Activated CD4-positive, alpha-beta memory T cell treated with anti-CD3 and anti-CD28 coated beads, Interleukin-2, amount 10 ng/mL, durations not matched to agents 7 days and 5 days (primary cell): ENCODE results near the gene BCL6B. TPM values are rescaled to one million over a fixed set of nuclear protein-coding genes. Genes with fewer than 3 reads are reported as not detected.
A peak's percentile ranks its signal among the peaks of the same experiment; 100 is the strongest.

ENCODE experiments used
- CTCF ChIA-PET: fragments of 350-600 bp; sonication (Branson Sonifier 250); formaldehyde crosslinking; loops from one replicate; lab custom pipeline; 2021; ENCODE audit warnings: antibody characterized with exemption, inconsistent platforms; lab: Charles Lee
- POLR2A ChIA-PET: fragments of 350-600 bp; sonication (Branson Sonifier 250); formaldehyde crosslinking; loops from one replicate; lab custom pipeline; 2021; ENCODE audit warnings: antibody characterized with exemption; lab: Charles Lee
- DNase-seq: peaks from one replicate; pipeline ENCODE4 v3.0.0-alpha.2; 2020
- H3K27ac Mint-ChIP-seq: one replicate; pipeline ENCODE4 v1.8.0; 2021; ENCODE audit warnings: mild to moderate bottlenecking, mixed read lengths
- H3K27me3 Mint-ChIP-seq: one replicate; pipeline ENCODE4 v1.8.0; 2021; ENCODE audit warnings: mixed read lengths
- H3K36me3 Mint-ChIP-seq: one replicate; pipeline ENCODE4 v1.8.0; 2021; ENCODE audit warnings: low read depth, mixed read lengths
- H3K4me1 Mint-ChIP-seq: one replicate; pipeline ENCODE4 v1.8.0; 2021; ENCODE audit warnings: mixed read lengths
- H3K4me3 Mint-ChIP-seq: one replicate; pipeline ENCODE4 v1.8.0; 2021; ENCODE audit warnings: mild to moderate bottlenecking, mixed read lengths
- H3K9me3 Mint-ChIP-seq: one replicate; pipeline ENCODE4 v1.8.0; 2021; ENCODE audit warnings: mixed read lengths
- total RNA-seq, 2 experiments: library from RNA; stranded (reverse); gene quantifications; one replicate each; pipeline ENCODE4 v1.2.3, GENCODE V29; 2021

Gene BCL6B
- total RNA-seq, 2 experiments from 2014 or later = 0.80 to 0.88 TPM

- Mint-ChIP-seq H3K9me3 (no peaks in the 10 kb centered on the region), H3K4me1 (peaks cover 4% of the 10 kb centered on the region), H3K27me3 (no peaks in the 10 kb centered on the region), H3K36me3 (peaks cover 32% of the 10 kb centered on the region), H3K27ac (no peak overlapping the region), H3K4me3 (no peak overlapping the region)
- ChIA-PET CTCF (no interaction called here), POLR2A (no interaction called here)
- no peak for DNase-seq
Measured at GRCh38 chr17:6997171-6997570, 25.7 kb upstream of the BCL6B start.

GRCh38 chr17:6998855-6999508 lies 23.9 kb upstream of the BCL6B start:
- no peak for DNase-seq
- POLR2A ChIA-PET = no interaction called here
- Mint-ChIP-seq H3K9me3 (no peaks in the 10 kb centered on the region), H3K36me3 (peaks cover 40% of the 10 kb centered on the region), H3K4me3 (no peak overlapping the region), H3K27ac (no peak overlapping the region), H3K4me1 (peaks cover 11% of the 10 kb centered on the region), H3K27me3 (no peaks in the 10 kb centered on the region)
- CTCF ChIA-PET = no interaction called here

DNA sequence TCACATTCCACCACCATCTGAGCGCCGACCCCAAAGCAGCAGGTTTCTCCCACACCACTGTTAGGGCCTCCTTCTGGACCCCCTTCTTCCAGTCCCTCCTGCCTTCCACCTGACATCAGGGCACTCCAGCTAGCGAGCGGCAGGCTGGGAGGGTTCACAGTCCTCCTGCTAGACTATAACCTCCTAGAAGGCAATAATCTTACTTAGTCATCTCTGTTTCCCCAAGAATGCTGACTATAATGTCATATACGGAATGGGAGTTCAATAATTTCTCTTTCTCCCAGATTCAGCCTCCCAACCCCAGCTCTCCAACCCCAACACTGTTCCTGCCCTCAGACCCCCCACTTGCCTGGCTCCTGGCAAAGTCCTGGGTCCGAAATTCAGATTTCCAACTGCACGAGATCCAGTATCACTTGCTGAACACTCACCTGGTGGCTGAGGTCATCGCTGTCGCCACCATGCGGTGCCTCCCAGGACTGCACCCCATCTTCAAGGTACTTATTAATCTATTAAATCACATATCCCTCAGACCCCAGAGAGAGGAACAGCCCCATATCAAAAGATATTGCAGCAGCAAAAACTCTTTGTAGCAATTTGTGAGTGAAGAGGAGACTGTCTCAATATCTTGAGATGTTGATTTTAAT lies 21.4 kb upstream of the BCL6B start:
- Mint-ChIP-seq H3K4me1 (peaks cover 15% of the 10 kb centered on the region), H3K27me3 (no peaks in the 10 kb centered on the region), H3K27ac (no peak overlapping the region), H3K4me3 (no peak overlapping the region), H3K9me3 (no peaks in the 10 kb centered on the region), H3K36me3 (peaks cover 40% of the 10 kb centered on the region)
- ChIA-PET POLR2A (no interaction called here), CTCF (interaction anchor here (2.4 to 4.3 kb wide), 4 partner anchors 11 to 158 kb away, joined by 7 to 34 read pairs (median 19); partner anchors contain the start of gene RNASEK)
- DNase-seq = peak; percentile 59

- CTCF ChIA-PET = interaction anchor here (0.6 to 5.4 kb wide), 11 partner anchors 10 to 159 kb away, joined by 3 to 87 read pairs (median 10); partner anchors contain the start of genes RNASEK and SLC16A13
- H3K4me3 Mint-ChIP-seq = no peak overlapping the region
- H3K9me3 Mint-ChIP-seq = no peaks in the 10 kb centered on the region
- POLR2A ChIA-PET = interaction anchor here (0.9 to 1.5 kb wide), 3 partner anchors 10 to 88 kb away, joined by 4 to 7 read pairs (median 5); partner anchors contain the start of gene RNASEK
- H3K4me1 Mint-ChIP-seq = peaks cover 15% of the 10 kb centered on the region
- no peak for DNase-seq
- H3K27ac Mint-ChIP-seq = no peak overlapping the region
- H3K36me3 Mint-ChIP-seq = peaks cover 35% of the 10 kb centered on the region
- no peaks in the 10 kb centered on the region for H3K27me3 Mint-ChIP-seq
Measured at GRCh38 chr17:7002288-7003047, 20.4 kb upstream of the BCL6B start.

DNA sequence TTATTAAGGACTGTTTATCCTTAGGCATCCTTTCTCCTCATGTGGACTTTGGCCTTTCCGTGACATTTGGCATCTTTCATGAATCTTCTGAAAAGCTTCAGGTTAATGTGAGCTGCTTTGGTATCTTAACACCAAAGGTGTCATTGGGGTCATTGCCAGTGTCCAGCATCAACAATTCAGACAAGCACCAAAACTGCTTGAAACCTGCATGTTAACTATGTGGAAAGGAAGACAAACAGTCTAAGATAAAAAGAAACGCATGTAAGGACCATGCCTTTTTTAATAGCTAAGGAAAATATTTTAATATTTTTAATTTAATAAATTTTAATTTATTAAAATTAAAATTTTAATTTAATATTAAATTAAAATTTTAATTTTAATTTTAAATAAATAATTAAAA lies 19.1 kb upstream of the BCL6B start:
- ChIA-PET POLR2A (interaction anchor here (0.8 to 1.5 kb wide), 5 partner anchors 9 to 89 kb away, joined by 3 to 11 read pairs (median 5); partner anchors contain the start of gene RNASEK), CTCF (interaction anchor here (0.8 to 5.4 kb wide), 23 partner anchors 9 to 346 kb away, joined by 3 to 87 read pairs (median 6); partner anchors contain the start of genes RNASEK and SLC16A13)
- Mint-ChIP-seq H3K4me3 (no peak overlapping the region), H3K9me3 (no peaks in the 10 kb centered on the region), H3K27me3 (no peaks in the 10 kb centered on the region), H3K36me3 (peaks cover 29% of the 10 kb centered on the region), H3K27ac (no peak overlapping the region), H3K4me1 (peaks cover 19% of the 10 kb centered on the region)
- DNase-seq = no peak

DNA sequence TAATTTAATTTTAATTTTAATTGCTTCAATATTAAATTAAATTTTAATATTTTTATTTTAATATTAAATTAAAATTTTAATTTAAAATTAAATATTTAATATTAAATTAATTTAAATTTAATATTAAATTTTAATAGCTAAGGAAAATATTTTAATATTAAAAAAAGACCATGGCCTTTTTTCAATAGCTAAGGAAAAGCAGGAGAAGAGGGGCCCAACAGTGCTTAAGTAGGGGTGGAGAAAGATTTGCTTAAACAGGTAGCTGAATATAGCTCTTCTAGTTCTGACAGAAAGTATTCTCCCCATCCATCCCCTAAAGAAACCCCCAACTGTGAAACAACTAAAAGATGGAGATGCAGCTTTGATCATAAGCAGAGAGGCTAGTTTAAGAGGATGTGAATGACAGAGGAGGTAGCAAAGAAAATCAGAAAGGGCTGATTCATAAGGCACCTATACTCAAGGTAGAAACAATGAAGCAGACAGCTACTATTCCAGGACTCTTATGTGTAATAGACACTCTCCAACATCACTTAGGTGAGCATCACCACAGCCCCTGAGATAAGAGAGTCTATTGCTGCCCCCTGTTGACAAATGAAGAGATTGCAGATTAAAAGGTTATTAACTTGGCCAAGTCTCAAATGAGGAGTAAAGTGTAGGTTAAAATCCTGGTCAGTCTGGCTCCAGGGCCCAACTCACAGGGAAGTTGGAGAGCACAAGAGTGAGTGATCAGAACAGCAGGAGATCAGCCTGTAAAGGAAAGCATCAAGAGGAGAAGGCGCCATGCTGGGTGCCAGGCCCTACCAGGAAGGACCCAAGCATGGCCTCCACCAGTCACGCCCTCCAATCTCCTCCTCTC lies 18.2 kb upstream of the BCL6B start:
- no peaks in the 10 kb centered on the region for H3K27me3 Mint-ChIP-seq
- peak overlapping the region; percentile 31 for H3K27ac Mint-ChIP-seq
- H3K4me3 Mint-ChIP-seq = no peak overlapping the region
- ChIA-PET POLR2A (interaction anchor here (0.6 to 1.3 kb wide), 6 partner anchors 8 to 94 kb away, joined by 3 to 11 read pairs (median 4); no protein-coding TSS in a partner anchor), CTCF (interaction anchor here (0.6 to 5.4 kb wide), 30 partner anchors 8 to 353 kb away, joined by 3 to 87 read pairs (median 5); partner anchors contain the start of genes C17orf100, MED31, RNASEK and SLC16A13)
- no peaks in the 10 kb centered on the region for H3K9me3 Mint-ChIP-seq
- H3K4me1 Mint-ChIP-seq = peaks cover 27% of the 10 kb centered on the region
- peak; percentile 36 for DNase-seq
- H3K36me3 Mint-ChIP-seq = peaks cover 34% of the 10 kb centered on the region

- H3K27ac Mint-ChIP-seq = no peak overlapping the region
- H3K4me3 Mint-ChIP-seq = no peak overlapping the region
- H3K4me1 Mint-ChIP-seq = peaks cover 37% of the 10 kb centered on the region
- H3K36me3 Mint-ChIP-seq = peaks cover 33% of the 10 kb centered on the region
- no peaks in the 10 kb centered on the region for H3K9me3 Mint-ChIP-seq
- H3K27me3 Mint-ChIP-seq = no peaks in the 10 kb centered on the region
- ChIA-PET CTCF (interaction anchor here (0.6 to 5.4 kb wide), 7 partner anchors 16 to 1689 kb away, joined by 3 to 87 read pairs (median 28); no protein-coding TSS in a partner anchor), POLR2A (no interaction called here)
- DNase-seq = no peak
Measured at GRCh38 chr17:7005716-7006115, 17.1 kb upstream of the BCL6B start.

DNA sequence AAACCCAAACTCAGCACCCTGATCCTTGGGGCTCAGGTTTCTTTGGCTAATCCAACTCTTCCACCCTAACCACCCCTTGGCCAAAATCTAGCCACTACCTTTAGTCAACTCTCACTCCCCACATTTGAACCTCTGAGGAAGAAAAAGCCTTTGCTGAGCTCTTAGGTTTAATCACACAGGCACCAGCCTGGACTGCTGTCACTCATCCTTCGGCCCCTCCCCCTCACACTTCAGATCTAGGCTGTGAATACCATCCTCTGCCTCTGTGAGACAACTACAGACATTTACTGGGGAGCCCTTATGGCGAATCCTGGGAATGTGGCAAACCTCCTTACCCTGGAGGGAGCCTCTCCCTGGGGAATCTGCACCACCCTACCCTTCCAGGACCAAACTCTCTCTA lies 15.7 kb upstream of the BCL6B start:
- ChIA-PET POLR2A (interaction anchor here (0.9 kb wide), 1 partner anchor 93 kb away, joined by 3 read pairs; no protein-coding TSS in a partner anchor), CTCF (interaction anchor here (1.2 to 5.4 kb wide), 5 partner anchors 8 to 97 kb away, joined by 4 to 87 read pairs (median 7); no protein-coding TSS in a partner anchor)
- Mint-ChIP-seq H3K9me3 (no peaks in the 10 kb centered on the region), H3K4me1 (peaks cover 47% of the 10 kb centered on the region), H3K27ac (no peak overlapping the region), H3K4me3 (no peak overlapping the region), H3K27me3 (no peaks in the 10 kb centered on the region), H3K36me3 (peaks cover 30% of the 10 kb centered on the region)
- DNase-seq = no peak

GRCh38 chr17:7010523-7010922 lies 12.3 kb upstream of the BCL6B start:
- H3K27me3 Mint-ChIP-seq = no peaks in the 10 kb centered on the region
- H3K27ac Mint-ChIP-seq = peak overlapping the region; percentile 42
- peak overlapping the region; percentile 98 for H3K4me3 Mint-ChIP-seq

DNA sequence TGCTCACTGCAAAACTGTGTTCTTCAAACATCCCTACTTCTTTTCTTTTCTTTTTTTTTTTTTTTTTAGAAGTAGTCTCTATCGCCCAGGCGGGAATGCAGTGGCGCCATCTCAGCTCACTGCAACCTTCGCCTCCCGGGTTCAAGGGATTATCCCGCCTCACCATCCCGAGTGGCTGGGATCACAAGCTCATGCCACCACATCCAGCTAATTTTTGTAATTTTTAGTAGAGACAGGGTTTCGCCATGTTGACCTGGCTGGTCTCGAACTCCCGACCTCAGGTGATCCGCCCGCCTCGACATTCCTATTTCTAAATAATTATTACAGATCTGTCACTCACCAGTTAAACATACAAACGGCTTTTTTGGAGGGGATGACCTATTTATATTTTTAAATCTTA lies 11.4 kb upstream of the BCL6B start:
- Mint-ChIP-seq H3K4me1 (peaks cover 50% of the 10 kb centered on the region), H3K9me3 (no peaks in the 10 kb centered on the region), H3K36me3 (peaks cover 52% of the 10 kb centered on the region), H3K4me3 (peak overlapping the region; percentile 98), H3K27ac (peak overlapping the region; percentile 97), H3K27me3 (no peaks in the 10 kb centered on the region)
- POLR2A ChIA-PET = interaction anchor here (1.6 to 3.2 kb wide), 2 partner anchors 24 to 100 kb away, joined by 3 to 25 read pairs; partner anchors contain the start of gene SLC16A13
- DNase-seq = no peak
- CTCF ChIA-PET = interaction anchor here (0.7 to 2.0 kb wide), 4 partner anchors 10 to 222 kb away, joined by 3 to 7 read pairs (median 4); partner anchors contain the start of gene SLC16A13

More at GRCh38 chr17:7010523-7010922, 12.3 kb upstream of the BCL6B start:
- H3K4me1 Mint-ChIP-seq = peaks cover 41% of the 10 kb centered on the region
- H3K36me3 Mint-ChIP-seq = peaks cover 45% of the 10 kb centered on the region
- no peaks in the 10 kb centered on the region for H3K9me3 Mint-ChIP-seq
- ChIA-PET POLR2A (interaction anchor here (1.3 to 1.6 kb wide), 2 partner anchors 11 to 100 kb away, joined by 3 to 5 read pairs; no protein-coding TSS in a partner anchor), CTCF (interaction anchor here (1.3 to 1.5 kb wide), 2 partner anchors 25 to 100 kb away, joined by 3 to 7 read pairs; partner anchors contain the start of gene SLC16A13)
- no peak for DNase-seq

DNA sequence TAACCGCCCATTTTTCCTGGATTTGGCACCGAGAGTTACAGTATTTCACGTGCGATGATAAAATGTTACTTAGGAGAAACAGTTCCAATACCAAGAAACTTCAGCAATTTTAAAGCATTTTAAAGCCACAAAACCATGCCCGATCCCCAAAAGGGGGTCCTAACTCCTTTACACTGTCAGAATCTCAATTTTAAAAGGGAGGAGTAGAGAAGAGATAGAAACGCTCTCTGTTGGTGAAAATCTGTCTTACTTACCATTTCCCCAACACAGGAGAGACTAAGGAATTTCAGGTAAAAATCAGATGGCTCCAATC lies 11.0 kb upstream of the BCL6B start:
- ChIA-PET CTCF (interaction anchor here (0.6 to 2.0 kb wide), 7 partner anchors 9 to 958 kb away, joined by 3 to 10 read pairs (median 5); partner anchors contain the start of gene SLC16A13), POLR2A (interaction anchor here (0.6 to 3.2 kb wide), 12 partner anchors 9 to 572 kb away, joined by 3 to 25 read pairs (median 4); partner anchors contain the start of genes KIAA0753, MPDU1, SLC16A13 and XAF1)
- peak overlapping the region; percentile 97 for H3K27ac Mint-ChIP-seq
- no peaks in the 10 kb centered on the region for H3K9me3 Mint-ChIP-seq
- H3K36me3 Mint-ChIP-seq = peaks cover 57% of the 10 kb centered on the region
- peaks cover 54% of the 10 kb centered on the region for H3K4me1 Mint-ChIP-seq
- no peaks in the 10 kb centered on the region for H3K27me3 Mint-ChIP-seq
- no peak for DNase-seq
- peak overlapping the region; percentile 98 for H3K4me3 Mint-ChIP-seq
